DOHH2 (cell line): ENCODE data around the gene MIAT.
"Not testable (repeated sequence)": the region's sequence is repeated elsewhere in the genome, so short reads cannot be mapped to it uniquely, and the experiment has no call there.

Experiments used
- H3F3A ChIP-seq: fragments of 200-600 bp; sonication (generic), shearing (Covaris generic); 2 replicates; pipeline ENCODE4 v1.6.0; 2016; ENCODE audit warnings: antibody characterized with exemption, mild to moderate bottlenecking; ENCODE audit not compliant: control insufficient read depth, insufficient read depth
- H3K27ac ChIP-seq: fragments of 200-600 bp; sonication (generic); 2 replicates; pipeline ENCODE4 v1.5.1; 2014; ENCODE audit warnings: low read depth, mild to moderate bottlenecking, low read length, moderate library complexity
- H3K27me3 ChIP-seq: fragments of 200-600 bp; sonication (generic); 2 replicates; pipeline ENCODE4 v1.6.1; 2014; ENCODE audit warnings: mild to moderate bottlenecking, low read length, mixed read lengths; ENCODE audit not compliant: control insufficient read depth
- H3K36me3 ChIP-seq: fragments of 200-600 bp; sonication (generic); 2 replicates; pipeline ENCODE4 v1.6.1; 2014; ENCODE audit warnings: mild to moderate bottlenecking, low read length, moderate library complexity, mixed read lengths; ENCODE audit not compliant: control insufficient read depth
- H3K4me1 ChIP-seq: fragments of 200-600 bp; sonication (generic); 2 replicates; pipeline ENCODE4 v1.6.1; 2014; ENCODE audit warnings: mild to moderate bottlenecking, low read length, mixed read lengths; ENCODE audit not compliant: control insufficient read depth
- H3K4me2 ChIP-seq: fragments of 200-600 bp; sonication (generic); 2 replicates; pipeline ENCODE4 v1.6.0; 2014; ENCODE audit warnings: mild to moderate bottlenecking, low read length, moderate library complexity
- H3K4me3 ChIP-seq: fragments of 200-600 bp; sonication (generic); 2 replicates; pipeline ENCODE4 v1.5.1; 2014; ENCODE audit warnings: mild to moderate bottlenecking, low read length, mixed read lengths
- H3K79me2 ChIP-seq: fragments of 200-600 bp; sonication (generic); 2 replicates; pipeline ENCODE4 v1.6.1; 2014; ENCODE audit warnings: mild to moderate bottlenecking, low read length, mixed read lengths; ENCODE audit not compliant: control insufficient read depth
- H3K9me2 ChIP-seq: fragments of 200-600 bp; sonication (generic); replicated peaks from 2 replicates; pipeline ENCODE4 v1.6.1; 2014; ENCODE audit warnings: mild to moderate bottlenecking, low read length, mixed read lengths; ENCODE audit not compliant: control insufficient read depth
- H3K9me3 ChIP-seq: fragments of 200-600 bp; sonication (generic); 2 replicates; pipeline ENCODE4 v1.6.1; 2014; ENCODE audit warnings: antibody characterized with exemption, low read length, mixed read lengths; ENCODE audit not compliant: control insufficient read depth, insufficient read depth
- H4K20me1 ChIP-seq: fragments of 200-600 bp; sonication (generic); 2 replicates; pipeline ENCODE4 v1.6.0; 2014; ENCODE audit warnings: low read depth, mild to moderate bottlenecking, antibody characterized with exemption, low read length, moderate library complexity; ENCODE audit not compliant: control insufficient read depth, insufficient read depth
- CTCF ChIP-seq: fragments of 200-600 bp; sonication (generic); IDR thresholded peaks from one replicate; pipeline ENCODE4 v1.5.1; 2014; ENCODE audit warnings: antibody characterized with exemption, mild to moderate bottlenecking, low read depth, low read length; ENCODE audit not compliant: poor library complexity, severe bottlenecking
- EZH2phosphoT487 ChIP-seq: fragments of 200-600 bp; sonication (generic); IDR thresholded peaks from 2 replicates; pipeline ENCODE4 v1.6.1; 2017; ENCODE audit warnings: borderline replicate concordance, mild to moderate bottlenecking, antibody characterized with exemption, low read length, moderate library complexity, mixed read lengths

MIAT gene

DNA sequence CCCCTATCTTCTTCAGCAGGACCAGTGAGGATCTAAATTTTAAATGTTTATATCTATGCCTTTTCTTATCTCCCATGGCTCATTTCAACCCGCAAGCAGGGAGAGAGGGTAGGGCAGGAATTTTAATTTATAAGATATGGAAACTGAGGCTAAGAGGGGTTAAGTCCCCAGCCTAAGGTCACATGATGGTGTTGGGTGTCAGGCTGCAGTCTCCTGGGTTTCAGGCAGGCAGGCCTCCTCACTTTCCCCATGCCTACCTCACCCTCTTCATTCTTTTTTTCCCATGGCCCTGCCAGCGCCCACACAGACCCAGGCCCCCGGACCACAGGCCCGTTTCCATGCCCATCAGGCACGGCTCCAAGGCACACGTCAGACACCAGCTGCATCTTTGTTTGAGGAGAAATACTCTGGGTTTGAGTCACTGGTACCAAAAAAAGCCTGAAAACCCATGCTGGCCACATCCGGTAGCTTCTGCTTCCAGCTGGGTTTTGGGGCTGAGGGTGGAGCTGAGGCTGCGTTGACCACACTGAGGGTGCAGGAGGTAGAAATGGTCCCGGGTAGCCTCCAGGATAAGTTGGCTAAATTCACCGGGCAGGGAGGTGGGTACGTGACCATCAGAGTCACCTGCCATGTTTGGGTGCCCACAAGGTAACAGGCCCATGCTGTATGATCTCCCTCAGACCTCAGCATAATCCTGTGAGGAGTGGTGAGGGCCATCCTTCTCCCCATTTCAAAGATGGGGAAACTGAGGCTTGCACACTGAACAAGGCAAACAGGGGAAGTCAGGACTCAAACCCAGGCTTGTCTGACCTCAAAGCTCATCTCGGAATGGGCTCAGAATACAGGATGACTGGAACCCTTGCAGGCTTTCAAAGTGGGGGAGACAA lies 47.1 kb upstream of the MIAT start:
- Histone ChIP-seq H3K4me2 (0 out of 2 replicates have a peak overlapping the region, but pooled peaks have one; percentile 17), H3K27me3 (peaks cover 21% of the 10 kb centered on the region), H3K4me1 (peaks cover 21% of the 10 kb centered on the region), H3K9me3 (no peaks in the 10 kb centered on the region), H3K36me3 (no peaks in the 10 kb centered on the region), H4K20me1 (no peaks in the 10 kb centered on the region), H3K79me2 (no peaks in the 10 kb centered on the region), H3F3A (no peaks in the 10 kb centered on the region), H3K4me3 (no peak overlapping the region), H3K27ac (no peak overlapping the region), H3K9me2 (no peaks in the 10 kb centered on the region)
- no peak for TF ChIP-seq CTCF
- no peak for TF ChIP-seq EZH2phosphoT487

GRCh38 chr22:26610996-26611395 lies 46.4 kb upstream of the MIAT start:
- Histone ChIP-seq H3K4me3 (no peak overlapping the region), H3K9me2 (no peaks in the 10 kb centered on the region), H3F3A (no peaks in the 10 kb centered on the region), H3K27me3 (peaks cover 21% of the 10 kb centered on the region), H3K79me2 (no peaks in the 10 kb centered on the region), H3K27ac (no peak overlapping the region), H4K20me1 (no peaks in the 10 kb centered on the region), H3K4me1 (peaks cover 28% of the 10 kb centered on the region), H3K4me2 (no peak overlapping the region), H3K36me3 (no peaks in the 10 kb centered on the region), H3K9me3 (no peaks in the 10 kb centered on the region)
- TF ChIP-seq CTCF = no peak
- TF ChIP-seq EZH2phosphoT487 = no peak

DNA sequence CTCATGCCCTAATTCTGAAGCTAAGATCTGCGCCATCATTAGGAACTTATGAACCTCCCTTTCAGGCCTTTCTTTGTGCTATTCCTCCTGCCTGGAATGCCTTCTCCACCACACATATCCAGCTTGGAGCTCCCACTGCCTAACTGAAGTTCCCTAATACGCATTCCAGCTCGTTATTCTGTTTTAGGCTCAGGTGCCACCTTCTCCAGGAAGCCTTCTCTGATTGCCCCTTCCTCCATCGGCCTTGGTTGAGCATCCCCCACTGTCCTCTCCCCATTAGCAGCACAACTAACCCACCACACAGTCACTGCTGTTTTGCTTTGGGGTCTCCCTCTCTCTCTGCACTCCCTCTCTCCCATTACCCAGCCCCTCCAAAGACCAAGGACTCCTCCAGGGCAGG lies 44.7 kb upstream of the MIAT start:
- H3K9me3 ChIP-seq = no peaks in the 10 kb centered on the region
- no peak overlapping the region for H3K27ac ChIP-seq
- no peak for TF ChIP-seq CTCF
- TF ChIP-seq EZH2phosphoT487 = no peak
- no peaks in the 10 kb centered on the region for H4K20me1 ChIP-seq
- H3K9me2 ChIP-seq = no peaks in the 10 kb centered on the region
- no peak overlapping the region for H3K4me3 ChIP-seq
- no peaks in the 10 kb centered on the region for H3K79me2 ChIP-seq
- 0 out of 2 replicates have a peak, but pooled peaks cover 8% of the 10 kb centered on the region for H3F3A ChIP-seq
- H3K36me3 ChIP-seq = no peaks in the 10 kb centered on the region
- peaks cover 21% of the 10 kb centered on the region for H3K27me3 ChIP-seq
- peaks cover 44% of the 10 kb centered on the region for H3K4me1 ChIP-seq
- H3K4me2 ChIP-seq = no peak overlapping the region

GRCh38 chr22:26613753-26614152 lies 43.6 kb upstream of the MIAT start:
- not testable (repeated sequence) for H3K36me3 ChIP-seq, H4K20me1 ChIP-seq, H3K27ac ChIP-seq, H3F3A ChIP-seq, H3K79me2 ChIP-seq, H3K9me3 ChIP-seq, H3K9me2 ChIP-seq, H3K4me2 ChIP-seq, H3K4me3 ChIP-seq
- peaks cover 51% of the 10 kb centered on the region for H3K4me1 ChIP-seq
- peaks cover 21% of the 10 kb centered on the region for H3K27me3 ChIP-seq
